Transverse colon (tissue), 3 donors: Measurements from ENCODE around the gene ZNF14.

ENCODE experiments used
- POLR2A ChIP-seq: fragments of 450-650 bp; IDR thresholded peaks from one replicate; pipeline ENCODE4 v1.6.1; 2016; ENCODE audit warnings: antibody characterized with exemption, mild to moderate bottlenecking, moderate library complexity
- TF ChIP-seq, protein P1 (sequence below), 5 experiments: fragments of 200-600 bp in 3 of 5; fragments of 450-650 bp in 2 of 5; sonication (generic) in 3 of 5; IDR thresholded peaks; 1 replicate in 2 of 5; 2 replicates in 3 of 5; pipeline ENCODE4 v1.5.1; 2016 to 2017; ENCODE audit warnings: antibody characterized with exemption in 5 of 5, inconsistent platforms in 3 of 5, mild to moderate bottlenecking in 2 of 5, moderate library complexity in 1 of 5

GRCh38 chr19:19744641-19745040 is 11.7 kb upstream of the ZNF14 start:
- TF ChIP-seq, protein P1, sequence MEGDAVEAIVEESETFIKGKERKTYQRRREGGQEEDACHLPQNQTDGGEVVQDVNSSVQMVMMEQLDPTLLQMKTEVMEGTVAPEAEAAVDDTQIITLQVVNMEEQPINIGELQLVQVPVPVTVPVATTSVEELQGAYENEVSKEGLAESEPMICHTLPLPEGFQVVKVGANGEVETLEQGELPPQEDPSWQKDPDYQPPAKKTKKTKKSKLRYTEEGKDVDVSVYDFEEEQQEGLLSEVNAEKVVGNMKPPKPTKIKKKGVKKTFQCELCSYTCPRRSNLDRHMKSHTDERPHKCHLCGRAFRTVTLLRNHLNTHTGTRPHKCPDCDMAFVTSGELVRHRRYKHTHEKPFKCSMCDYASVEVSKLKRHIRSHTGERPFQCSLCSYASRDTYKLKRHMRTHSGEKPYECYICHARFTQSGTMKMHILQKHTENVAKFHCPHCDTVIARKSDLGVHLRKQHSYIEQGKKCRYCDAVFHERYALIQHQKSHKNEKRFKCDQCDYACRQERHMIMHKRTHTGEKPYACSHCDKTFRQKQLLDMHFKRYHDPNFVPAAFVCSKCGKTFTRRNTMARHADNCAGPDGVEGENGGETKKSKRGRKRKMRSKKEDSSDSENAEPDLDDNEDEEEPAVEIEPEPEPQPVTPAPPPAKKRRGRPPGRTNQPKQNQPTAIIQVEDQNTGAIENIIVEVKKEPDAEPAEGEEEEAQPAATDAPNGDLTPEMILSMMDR (IDR thresholded peaks at IDR 0.05) = no peak
- no peak for TF ChIP-seq POLR2A
